ENCODE measurements around the gene VPS72.

The VPS72 gene

DNA sequence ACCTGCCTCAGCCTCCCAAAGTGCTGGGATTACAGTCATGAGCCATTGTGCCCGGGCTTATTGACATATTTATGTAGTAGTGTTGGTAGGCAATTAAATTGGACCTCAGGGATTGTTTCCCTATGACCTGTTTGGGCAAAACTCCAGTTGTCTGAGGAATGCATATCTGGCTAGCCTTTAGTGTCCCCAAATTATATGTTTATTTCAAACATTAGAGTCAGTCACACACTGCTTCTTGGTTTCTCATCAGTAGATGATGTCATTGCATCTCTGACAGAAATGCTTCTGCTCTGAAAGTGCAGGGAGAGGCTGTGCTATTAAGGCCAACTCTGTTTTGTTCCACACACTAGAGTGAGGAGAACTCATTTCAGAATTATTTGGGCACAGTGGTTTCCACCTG, 20.8 kb upstream of the VPS72 start (continued):
- TF ChIP-seq, protein P1, sequence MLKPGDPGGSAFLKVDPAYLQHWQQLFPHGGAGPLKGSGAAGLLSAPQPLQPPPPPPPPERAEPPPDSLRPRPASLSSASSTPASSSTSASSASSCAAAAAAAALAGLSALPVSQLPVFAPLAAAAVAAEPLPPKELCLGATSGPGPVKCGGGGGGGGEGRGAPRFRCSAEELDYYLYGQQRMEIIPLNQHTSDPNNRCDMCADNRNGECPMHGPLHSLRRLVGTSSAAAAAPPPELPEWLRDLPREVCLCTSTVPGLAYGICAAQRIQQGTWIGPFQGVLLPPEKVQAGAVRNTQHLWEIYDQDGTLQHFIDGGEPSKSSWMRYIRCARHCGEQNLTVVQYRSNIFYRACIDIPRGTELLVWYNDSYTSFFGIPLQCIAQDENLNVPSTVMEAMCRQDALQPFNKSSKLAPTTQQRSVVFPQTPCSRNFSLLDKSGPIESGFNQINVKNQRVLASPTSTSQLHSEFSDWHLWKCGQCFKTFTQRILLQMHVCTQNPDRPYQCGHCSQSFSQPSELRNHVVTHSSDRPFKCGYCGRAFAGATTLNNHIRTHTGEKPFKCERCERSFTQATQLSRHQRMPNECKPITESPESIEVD (tag by site-specific recombination; IDR thresholded peaks at IDR 0.05) = peak; percentile 63; the same call in 1 of the 2 replicates
- TF ChIP-seq ZNF133 (tag by site-specific recombination; IDR thresholded peaks at IDR 0.05) = no peak
- no peak for TF ChIP-seq ZNF391 (tag by site-specific recombination; IDR thresholded peaks at IDR 0.05; ENCODE audit: borderline replicate concordance, low read depth)
- TF ChIP-seq ZNF202 (tag by site-specific recombination; IDR thresholded peaks at IDR 0.05; ENCODE audit: borderline replicate concordance) = no peak
- no peak for TF ChIP-seq SETDB1 (IDR thresholded peaks at IDR 0.05; ENCODE audit: insufficient read length, low read length)
- no peak for TF ChIP-seq ZNF658 (tag by site-specific recombination; IDR thresholded peaks at IDR 0.05)
- no peak for TF ChIP-seq ZNF544 (tag by site-specific recombination; IDR thresholded peaks at IDR 0.05)
- TF ChIP-seq, protein P2, sequence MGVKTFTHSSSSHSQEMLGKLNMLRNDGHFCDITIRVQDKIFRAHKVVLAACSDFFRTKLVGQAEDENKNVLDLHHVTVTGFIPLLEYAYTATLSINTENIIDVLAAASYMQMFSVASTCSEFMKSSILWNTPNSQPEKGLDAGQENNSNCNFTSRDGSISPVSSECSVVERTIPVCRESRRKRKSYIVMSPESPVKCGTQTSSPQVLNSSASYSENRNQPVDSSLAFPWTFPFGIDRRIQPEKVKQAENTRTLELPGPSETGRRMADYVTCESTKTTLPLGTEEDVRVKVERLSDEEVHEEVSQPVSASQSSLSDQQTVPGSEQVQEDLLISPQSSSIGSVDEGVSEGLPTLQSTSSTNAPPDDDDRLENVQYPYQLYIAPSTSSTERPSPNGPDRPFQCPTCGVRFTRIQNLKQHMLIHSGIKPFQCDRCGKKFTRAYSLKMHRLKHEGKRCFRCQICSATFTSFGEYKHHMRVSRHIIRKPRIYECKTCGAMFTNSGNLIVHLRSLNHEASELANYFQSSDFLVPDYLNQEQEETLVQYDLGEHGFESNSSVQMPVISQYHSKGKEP (tag by site-specific recombination; IDR thresholded peaks at IDR 0.05) = peak; percentile 96
- no peak; the same call in 1 of the 2 replicates for TF ChIP-seq ZNF660 (tag by site-specific recombination; IDR thresholded peaks at IDR 0.05)
- TF ChIP-seq SP7 (tag by site-specific recombination; IDR thresholded peaks at IDR 0.05) = peak; percentile 99
- TF ChIP-seq FEZF1 (tag by site-specific recombination; IDR thresholded peaks at IDR 0.05) = no peak
- no peak for TF ChIP-seq MEIS1 (CRISPR knock-in tag; IDR thresholded peaks at IDR 0.05; ENCODE audit: borderline replicate concordance)
- no peak for TF ChIP-seq ZNF121 (tag by site-specific recombination; IDR thresholded peaks at IDR 0.05)
- TF ChIP-seq GLIS2 (tag by site-specific recombination; IDR thresholded peaks at IDR 0.05) = no peak
- TF ChIP-seq INSM2 (tag by site-specific recombination; IDR thresholded peaks at IDR 0.05) = peak; percentile 61; the same call in 1 of the 2 replicates
- no peak for TF ChIP-seq ZFP41 (tag by site-specific recombination; IDR thresholded peaks at IDR 0.05; ENCODE audit: borderline replicate concordance)
- no peak for TF ChIP-seq GLI4 (tag by site-specific recombination; IDR thresholded peaks at IDR 0.05)
- no peak for TF ChIP-seq ZNF521 (tag by site-specific recombination; IDR thresholded peaks at IDR 0.05)
- no peak for TF ChIP-seq ZNF280C (tag by site-specific recombination; IDR thresholded peaks at IDR 0.05)
- TF ChIP-seq YY1 (tag by site-specific recombination; IDR thresholded peaks at IDR 0.05) = no peak
- TF ChIP-seq HOXC10 (CRISPR knock-in tag; IDR thresholded peaks at IDR 0.05) = no peak
- peak; percentile 66 for TF ChIP-seq GLIS1 (tag by site-specific recombination; IDR thresholded peaks at IDR 0.05)
- no peak for TF ChIP-seq OVOL3 (tag by site-specific recombination; IDR thresholded peaks at IDR 0.05)
